Thyroid gland (tissue), 4 donors: ENCODE results near the gene CBLB. TPM values are rescaled to one million over a fixed set of nuclear protein-coding genes. Genes with fewer than 3 reads are reported as not detected.

Experiments used
- DNase-seq, 2 donors: peaks; one replicate each; pipeline ENCODE4 v3.0.0-alpha.2; 2019
- H3K27ac ChIP-seq, 3 donors: fragments of 200-600 bp; sonication (generic); 1 replicate in 2 of 3; 2 replicates in 1 of 3; pipeline ENCODE4 v1.5.1; 2016 to 2019; ENCODE audit warnings: mild to moderate bottlenecking in 1 of 3, moderate library complexity in 1 of 3
- H3K27me3 ChIP-seq: fragments of 200-600 bp; sonication (generic); one replicate; pipeline ENCODE4 v1.5.1; 2019
- H3K36me3 ChIP-seq, 2 donors: fragments of 200-600 bp; sonication (generic); one replicate each; pipeline ENCODE4 v1.5.1; 2016 to 2019
- H3K4me1 ChIP-seq, 2 donors: fragments of 200-600 bp; sonication (generic); one replicate each; pipeline ENCODE4 v1.5.1; 2017 to 2019
- H3K4me3 ChIP-seq, 3 donors: fragments of 200-600 bp; sonication (generic); replicated peaks in 1 of 3; 1 replicate in 2 of 3; 2 replicates in 1 of 3; pipeline ENCODE4 v1.5.1; 2016; ENCODE audit warnings: mild to moderate bottlenecking in 1 of 3
- H3K9me3 ChIP-seq: fragments of 200-600 bp; sonication (generic); one replicate; pipeline ENCODE4 v1.5.1; 2017
- CTCF ChIP-seq, 6 experiments: fragments of 200-600 bp in 3 of 6; fragments of 450-650 bp in 3 of 6; sonication (generic) in 3 of 6; IDR thresholded peaks; one replicate each; pipeline ENCODE4 v1.5.1; 2016 to 2019; ENCODE audit warnings: antibody characterized with exemption in 6 of 6, mild to moderate bottlenecking in 2 of 6, inconsistent platforms in 1 of 6, moderate library complexity in 1 of 6
- POLR2A ChIP-seq, 2 donors: fragments of 450-650 bp; IDR thresholded peaks; one replicate each; pipeline ENCODE4 v1.6.1; 2017; ENCODE audit warnings: antibody characterized with exemption in 2 of 2, mild to moderate bottlenecking in 2 of 2, moderate library complexity in 1 of 2
- WGBS, 2 donors: methylation state at CpG; one replicate each; pipeline ENCODE4 v1.1.5; 2017; 5-methylcytosine and 5-hydroxymethylcytosine counted together
- intact Hi-C: fragments of 100-400 bp; cut with DNase I; formaldehyde crosslinking; loops from one replicate; pipeline ENCODE4 v1.15.1; 2023
- total RNA-seq, 4 donors: library from RNA; depleted of rRNA; stranded (reverse); fragments of >200 nt; gene quantifications; one replicate each; pipeline ENCODE4 v1.2.3, GENCODE V29; 2016

CBLB gene
- total RNA-seq, 4 donors from 2014 or later: 61.8 to 119 (median 83.4) TPM

GRCh38 chr3:105653868-105654267 lies 214.9 kb downstream of the CBLB start:
- Histone ChIP-seq H3K36me3 (peaks cover 0 to 13% of the 10 kb centered on the region in 2 donors), H3K4me1 (no peaks in the 10 kb centered on the region), H3K27me3 (no peaks in the 10 kb centered on the region), H3K27ac (no peak overlapping the region), H3K9me3 (no peaks in the 10 kb centered on the region), H3K4me3 (no peak overlapping the region)
- no peak for DNase-seq
- WGBS, 2 donors: 92 to 94% methylated on average over 3 of the region's 3 CpGs
- intact Hi-C loops: no loop called here
- no peak for TF ChIP-seq CTCF (IDR thresholded peaks at IDR 0.05)
- no peak for TF ChIP-seq POLR2A (IDR thresholded peaks at IDR 0.05)

GRCh38 chr3:105653166-105653565 lies 215.6 kb downstream of the CBLB start:
- H3K36me3 ChIP-seq: peaks cover 0 to 6% of the 10 kb centered on the region in 2 donors
- no peaks in the 10 kb centered on the region for H3K9me3 ChIP-seq
- no peak overlapping the region for H3K4me3 ChIP-seq
- TF ChIP-seq POLR2A (IDR thresholded peaks at IDR 0.05) (no peak), CTCF (IDR thresholded peaks at IDR 0.05) (no peak)
- H3K27me3 ChIP-seq: no peaks in the 10 kb centered on the region
- no peaks in the 10 kb centered on the region for H3K4me1 ChIP-seq
- 37 to 41% methylated on average over 1 of the region's 1 CpG for WGBS, 2 donors
- DNase-seq: no peak
- intact Hi-C loops: no loop called here
- no peak overlapping the region for H3K27ac ChIP-seq

- no peak for DNase-seq
These were observed 219.3 kb downstream of the CBLB start for GRCh38 chr3:105649480-105649879.

GRCh38 chr3:105647047-105647446 lies 221.8 kb downstream of the CBLB start:
- DNase-seq: no peak
- no peaks in the 10 kb centered on the region for H3K9me3 ChIP-seq
- no peaks in the 10 kb centered on the region for H3K4me1 ChIP-seq
- H3K4me3 ChIP-seq: no peak overlapping the region
- intact Hi-C loops: no loop called here
- 80 to 85% methylated on average over 2 of the region's 2 CpGs for WGBS, 2 donors
- no peaks in the 10 kb centered on the region for H3K27me3 ChIP-seq
- no peak overlapping the region for H3K27ac ChIP-seq
- TF ChIP-seq POLR2A (IDR thresholded peaks at IDR 0.05): no peak
- no peak for TF ChIP-seq CTCF (IDR thresholded peaks at IDR 0.05)
- H3K36me3 ChIP-seq: no peaks in the 10 kb centered on the region

More at GRCh38 chr3:105649480-105649879, 219.3 kb downstream of the CBLB start:
- Histone ChIP-seq H3K27me3 (no peaks in the 10 kb centered on the region), H3K4me1 (no peaks in the 10 kb centered on the region), H3K36me3 (no peaks in the 10 kb centered on the region), H3K27ac (no peak overlapping the region), H3K9me3 (no peaks in the 10 kb centered on the region), H3K4me3 (no peak overlapping the region)
- no peak for TF ChIP-seq CTCF (IDR thresholded peaks at IDR 0.05)
- TF ChIP-seq POLR2A (IDR thresholded peaks at IDR 0.05): no peak
- intact Hi-C loops: no loop called here
- 86 to 92% methylated on average over 3 of the region's 3 CpGs for WGBS, 2 donors

- H3K9me3 ChIP-seq: no peaks in the 10 kb centered on the region
- H3K4me1 ChIP-seq: no peaks in the 10 kb centered on the region
- 89 to 92% methylated on average over 2 of the region's 2 CpGs for WGBS, 2 donors
- no peaks in the 10 kb centered on the region for H3K36me3 ChIP-seq
- TF ChIP-seq CTCF (IDR thresholded peaks at IDR 0.05) (no peak), POLR2A (IDR thresholded peaks at IDR 0.05) (no peak)
- intact Hi-C loops: no loop called here
- DNase-seq: no peak
- no peaks in the 10 kb centered on the region for H3K27me3 ChIP-seq
- H3K27ac ChIP-seq: no peak overlapping the region
- H3K4me3 ChIP-seq: no peak overlapping the region
These were observed 229.7 kb downstream of the CBLB start for GRCh38 chr3:105639131-105639530.
